Activated T-cell treated with anti-CD3 and anti-CD28 coated beads for 48 hours (primary cell): Measurements from ENCODE around the gene KCNQ1.
"Not testable (repeated sequence)": the region's sequence is repeated elsewhere in the genome, so short reads cannot be mapped to it uniquely, and the experiment has no call there.

Source experiments
- DNase-seq: peaks from one replicate; pipeline ENCODE4 v3.0.0-alpha.2; 2020; ENCODE audit warnings: low read depth

Gene KCNQ1

GRCh38 chr11:2592559-2593392 lies 148.0 kb downstream of the KCNQ1 start:
- DNase-seq: no peak

DNA sequence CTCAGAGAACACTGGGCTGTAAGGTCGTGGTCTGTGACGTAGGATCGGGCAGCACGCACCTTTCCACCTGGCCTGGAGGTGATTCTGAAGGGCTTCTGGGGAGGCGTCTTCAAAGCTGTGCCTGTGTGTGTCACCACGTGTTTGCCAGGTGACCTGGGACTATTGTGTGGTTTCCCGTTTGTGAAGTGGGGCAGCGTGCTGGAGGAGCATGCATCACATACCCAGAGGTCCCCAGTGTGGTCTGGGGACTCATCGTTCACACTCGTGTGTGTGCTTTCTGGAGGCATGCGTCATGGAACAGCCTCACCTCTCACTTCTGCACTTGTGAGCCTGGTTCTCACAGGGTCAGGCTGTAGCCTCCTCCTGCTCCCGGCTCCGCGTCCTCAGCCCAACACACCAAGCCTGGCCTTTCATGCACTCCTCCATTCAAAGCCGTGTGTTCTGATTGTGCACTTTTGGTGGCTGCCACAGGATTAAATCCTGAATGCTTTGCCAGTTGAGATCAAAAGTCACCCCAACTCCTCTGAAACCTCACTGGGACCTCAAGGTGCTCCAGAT lies 148.7 kb downstream of the KCNQ1 start:
- DNase-seq: no peak

DNA sequence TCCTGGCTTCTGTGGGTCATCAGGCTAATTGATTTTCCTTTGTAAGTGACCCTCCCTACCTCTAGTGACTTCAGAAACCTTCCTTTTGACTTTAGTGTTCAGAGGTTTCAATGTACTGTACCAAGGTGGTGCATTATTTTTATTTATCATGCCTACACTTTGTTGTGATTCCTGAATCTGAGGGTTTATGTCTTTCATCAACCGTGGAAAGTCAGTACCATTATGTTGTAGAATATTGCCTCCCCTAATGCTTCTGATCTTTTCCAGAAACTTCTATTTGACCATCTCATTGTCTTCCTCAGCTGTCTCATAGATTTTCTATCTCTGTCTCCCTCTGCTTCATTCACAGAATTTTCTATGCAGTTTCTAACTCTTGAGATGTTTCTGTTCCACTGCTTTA lies 149.5 kb downstream of the KCNQ1 start:
- DNase-seq: no peak

DNA sequence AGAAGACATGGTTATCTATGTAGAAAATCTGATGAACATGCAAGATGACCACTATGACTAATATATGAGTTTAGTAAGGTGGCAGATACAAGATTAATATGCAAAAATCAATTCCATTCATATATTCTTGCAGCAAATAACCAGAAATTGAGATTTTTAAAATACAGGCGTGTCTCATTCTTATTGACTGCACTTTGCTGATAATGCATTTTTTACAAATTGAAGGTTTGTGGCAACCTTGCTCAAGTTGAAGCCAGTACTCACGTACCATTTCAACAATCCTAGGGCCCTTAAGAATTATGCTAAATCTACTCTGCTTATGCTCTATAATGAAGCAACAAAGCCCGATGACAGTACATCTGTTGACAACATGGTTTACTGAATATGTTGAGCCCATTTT lies 150.4 kb downstream of the KCNQ1 start:
- no peak for DNase-seq

DNA sequence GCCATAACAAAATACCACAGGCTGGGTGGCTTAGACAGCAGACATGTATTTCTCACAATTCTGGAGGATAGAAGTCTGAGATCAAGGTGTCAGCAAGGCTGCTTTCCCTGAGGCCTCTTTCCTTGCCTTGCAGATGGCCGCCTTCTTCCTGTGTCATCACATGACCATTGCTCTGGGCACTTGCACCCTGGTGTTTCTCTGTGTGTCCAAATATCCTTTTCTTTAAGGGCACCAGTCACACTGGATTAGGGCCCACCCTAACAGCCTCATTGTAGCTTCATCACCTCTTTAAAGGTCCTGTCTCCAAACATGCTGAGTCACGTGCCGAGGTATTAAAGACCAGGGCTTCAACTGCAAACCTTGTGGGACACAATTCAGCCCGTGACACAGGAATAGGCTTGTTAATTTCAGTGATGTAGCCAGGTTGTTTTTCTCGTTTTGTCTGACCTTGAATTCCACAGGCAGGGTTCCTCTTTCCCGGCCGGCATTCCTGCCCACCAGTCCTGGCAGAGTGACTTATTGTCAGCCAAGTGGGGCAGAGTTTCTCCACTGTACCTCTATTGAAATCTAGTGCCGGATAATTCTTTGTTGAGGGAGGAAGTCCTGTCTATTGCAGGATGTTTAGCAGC lies 154.9 kb downstream of the KCNQ1 start:
- DNase-seq: no peak

GRCh38 chr11:2609345-2609744 lies 164.5 kb downstream of the KCNQ1 start:
- no peak for DNase-seq

- DNase-seq: no peak
Measured at GRCh38 chr11:2612884-2613571, 168.2 kb downstream of the KCNQ1 start.

DNA sequence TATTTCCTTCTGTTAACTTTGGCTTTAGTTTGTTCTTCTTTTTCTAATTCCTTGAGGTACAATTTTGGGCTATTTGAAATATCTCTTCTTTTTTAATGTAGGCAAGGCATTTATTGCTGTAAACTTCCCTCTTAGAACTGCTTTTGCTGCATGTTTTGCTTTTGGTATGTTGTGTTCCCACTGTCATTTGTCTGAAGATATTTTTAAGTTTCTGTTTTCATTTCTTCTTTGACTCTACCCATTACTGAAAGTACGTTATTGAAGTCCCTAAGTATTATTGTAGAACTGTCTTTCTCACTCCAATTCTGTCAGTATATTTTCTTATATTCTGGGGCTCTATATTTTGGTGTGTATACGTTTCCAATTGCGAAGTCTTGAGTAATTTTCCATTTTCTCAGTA lies 177.1 kb downstream of the KCNQ1 start:
- no peak for DNase-seq

DNA sequence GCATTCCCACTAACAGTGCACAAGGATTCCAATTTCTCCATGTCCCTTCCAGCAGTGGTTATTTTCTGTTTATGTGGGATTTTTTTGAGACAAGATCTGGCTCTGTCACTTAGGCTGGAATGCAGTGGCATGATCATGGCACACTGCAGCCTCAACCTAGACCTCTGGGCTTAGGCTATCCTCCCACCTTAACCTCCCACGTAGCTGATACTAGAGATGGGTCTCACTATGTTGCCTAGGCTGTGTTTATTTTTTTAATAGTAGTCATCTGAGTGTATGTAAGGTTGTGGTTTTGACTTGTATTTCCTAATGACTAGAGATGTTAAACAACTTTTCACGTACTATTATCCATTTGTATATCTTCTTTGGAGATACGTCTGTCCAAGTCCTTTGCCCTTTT lies 180.4 kb downstream of the KCNQ1 start:
- no peak for DNase-seq

DNA sequence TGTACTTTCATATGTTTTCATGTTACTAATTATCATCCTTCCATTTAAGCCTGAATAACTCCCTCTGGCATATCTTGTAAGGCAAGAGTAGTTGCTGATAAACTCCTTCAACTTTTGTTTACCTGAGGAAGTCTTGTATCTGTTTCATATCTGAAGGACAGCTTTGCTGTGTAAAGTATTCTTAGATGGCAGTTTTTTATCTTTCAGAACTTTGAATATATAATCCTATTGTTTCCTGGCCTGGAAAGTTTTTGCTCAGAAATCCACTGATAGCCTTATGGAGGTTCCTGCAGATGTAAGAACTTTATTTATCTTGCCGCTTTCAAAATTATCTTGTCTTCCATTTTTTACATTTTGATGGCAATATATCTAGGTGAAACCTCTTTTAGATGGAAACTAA lies 185.9 kb downstream of the KCNQ1 start:
- no peak for DNase-seq

DNA sequence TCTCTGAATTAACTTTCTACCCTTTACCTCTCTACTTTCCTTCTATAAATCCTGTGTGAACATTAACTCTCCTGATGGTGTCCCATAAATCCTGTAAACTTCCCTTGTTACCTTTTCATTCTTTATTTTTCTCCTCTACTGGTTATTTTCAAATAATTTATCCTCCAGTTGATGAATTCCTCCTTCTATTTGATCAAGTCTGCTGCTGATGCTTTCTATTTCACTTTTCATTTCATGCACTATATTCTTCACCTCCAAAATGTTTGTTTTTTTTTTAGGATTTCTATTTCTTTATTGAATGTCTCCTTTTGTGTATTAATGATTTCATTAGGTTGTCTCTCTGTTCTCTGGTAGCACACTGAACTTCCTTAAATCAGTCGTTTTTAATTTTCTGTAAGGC lies 186.4 kb downstream of the KCNQ1 start:
- no peak for DNase-seq

GRCh38 chr11:2639763-2640162 lies 195.0 kb downstream of the KCNQ1 start:
- not testable (repeated sequence) for DNase-seq

DNA sequence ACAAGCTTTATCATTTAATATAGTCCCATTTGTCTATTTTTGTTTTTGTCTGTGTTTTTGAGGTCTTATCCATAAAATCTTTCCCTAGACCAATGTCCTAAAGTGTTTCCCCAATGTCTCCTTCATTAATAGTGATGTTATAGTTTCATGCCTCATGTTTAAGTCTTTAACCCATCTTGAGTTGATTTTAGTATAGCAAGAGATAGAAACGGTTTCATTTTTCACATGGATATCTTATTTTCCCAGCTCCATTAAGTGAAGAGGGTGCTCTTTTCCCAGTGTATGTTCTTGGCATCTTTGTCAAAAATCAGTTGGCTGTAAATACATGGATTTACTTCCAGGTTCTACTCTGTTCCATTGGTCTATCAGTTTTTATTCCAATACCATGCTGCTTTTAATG lies 196.8 kb downstream of the KCNQ1 start:
- DNase-seq: no peak

- DNase-seq: no peak
Measured at GRCh38 chr11:2643746-2644145, 198.9 kb downstream of the KCNQ1 start.

DNA sequence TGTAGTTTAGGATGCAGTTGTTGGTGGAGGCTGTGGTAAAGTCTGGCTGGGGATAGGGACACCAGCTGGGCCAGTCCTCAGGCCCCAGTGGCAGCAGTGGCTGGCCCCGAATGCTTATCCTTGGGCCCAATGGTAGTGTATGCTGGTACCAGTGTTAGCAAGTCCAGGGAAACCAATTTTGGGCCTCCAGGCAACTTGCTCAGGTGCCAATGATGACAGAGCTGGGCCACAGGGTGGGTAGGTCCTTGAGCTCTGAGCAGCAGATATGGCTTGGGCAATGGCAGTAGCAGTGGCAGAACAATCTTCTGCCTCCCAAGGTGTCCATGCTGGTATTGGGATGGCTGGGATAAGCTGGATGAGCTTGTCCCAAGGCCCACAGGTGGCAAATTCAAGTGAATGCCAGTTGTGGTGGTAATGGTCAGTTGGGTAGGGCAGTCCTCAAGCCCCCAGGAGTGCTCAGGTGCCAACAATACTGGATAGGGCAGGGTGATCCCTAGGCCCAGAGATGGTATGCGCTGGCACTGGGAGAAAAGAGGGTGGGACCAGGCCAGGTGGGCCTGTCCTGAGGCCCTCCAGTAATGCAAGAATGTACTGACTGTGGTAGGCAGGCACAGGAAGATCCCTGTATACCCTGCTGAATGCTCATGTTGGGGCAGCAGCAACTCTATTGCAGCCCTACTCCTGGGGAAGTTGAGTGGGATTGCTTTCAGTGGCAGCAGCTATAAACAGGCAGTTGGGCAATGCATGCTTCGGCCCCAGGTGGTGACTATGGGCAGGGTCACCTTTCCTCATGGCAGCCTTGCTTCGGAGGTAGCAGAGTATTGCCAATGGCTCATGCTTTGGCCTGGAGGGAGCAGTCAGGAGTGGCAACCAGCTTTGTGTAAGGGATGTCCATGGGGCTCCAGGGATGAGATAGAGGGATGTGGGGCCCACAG lies 200.3 kb downstream of the KCNQ1 start:
- DNase-seq: no peak

DNA sequence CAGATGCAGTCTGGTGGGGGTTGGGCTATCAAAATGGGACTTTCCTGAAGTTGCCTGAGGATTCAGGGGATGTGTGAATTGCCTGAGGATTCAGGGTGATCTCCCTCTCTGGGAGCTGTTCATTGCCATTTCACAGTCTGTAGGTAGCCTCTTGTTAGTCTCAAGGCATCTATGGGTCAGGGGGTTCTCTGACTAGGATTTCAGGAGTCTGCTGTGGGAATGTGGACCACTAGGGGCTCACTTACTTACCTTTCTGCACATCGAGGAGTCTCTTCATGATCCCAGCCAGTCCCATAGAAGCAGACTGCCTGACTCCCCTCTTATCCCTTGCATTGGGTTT lies 200.9 kb downstream of the KCNQ1 start:
- no peak for DNase-seq

- DNase-seq: no peak
Measured at GRCh38 chr11:2647167-2647566, 202.4 kb downstream of the KCNQ1 start.

DNA sequence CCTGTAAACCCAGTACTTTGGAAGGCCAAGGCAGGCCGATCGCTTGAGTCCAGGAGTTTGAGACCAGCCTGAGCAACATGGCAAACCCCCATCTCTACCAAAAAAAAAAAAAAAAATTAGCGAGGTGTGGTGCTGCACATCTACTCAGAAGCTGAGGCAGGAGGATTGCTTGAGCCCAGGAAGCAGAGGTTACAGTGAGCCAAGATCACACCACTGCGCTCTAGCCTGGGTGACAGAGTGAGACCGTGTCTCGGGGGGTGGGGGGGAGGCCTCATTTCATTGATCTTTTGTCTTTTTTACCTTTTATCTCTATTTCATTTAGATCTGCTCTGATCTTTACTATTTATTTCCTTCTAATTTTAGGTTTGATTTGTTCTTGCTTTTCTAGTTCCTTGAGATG lies 203.1 kb downstream of the KCNQ1 start:
- no peak for DNase-seq

DNA sequence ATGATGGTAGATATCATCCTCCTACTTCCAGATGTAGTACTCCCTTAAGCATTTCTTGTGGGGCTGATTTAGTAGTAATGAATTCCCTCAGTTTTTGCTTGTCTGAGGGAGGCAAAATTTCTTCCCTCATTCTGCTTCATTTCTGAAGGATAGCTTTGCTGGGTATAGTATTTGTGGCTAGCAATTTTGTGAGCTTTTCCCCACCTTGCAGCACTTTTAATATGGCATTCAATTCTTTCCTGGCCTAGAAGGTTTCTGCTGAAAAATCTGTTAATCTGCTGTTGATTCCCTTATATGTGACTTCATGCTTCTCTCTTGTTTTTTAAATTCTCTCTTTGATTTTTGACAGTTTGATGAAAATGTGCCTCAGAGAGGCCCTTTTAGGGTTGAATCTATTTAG lies 204.6 kb downstream of the KCNQ1 start:
- DNase-seq: no peak

- DNase-seq: no peak
Measured at GRCh38 chr11:2649848-2650247, 205.0 kb downstream of the KCNQ1 start.

- DNase-seq: no peak
Measured at GRCh38 chr11:2650343-2650867, 205.6 kb downstream of the KCNQ1 start.
